ENCODE results near the gene SLC35B4. TPM values are rescaled to one million over a fixed set of nuclear protein-coding genes. Genes with fewer than 3 reads are reported as not detected.

SLC35B4 gene, protein sequence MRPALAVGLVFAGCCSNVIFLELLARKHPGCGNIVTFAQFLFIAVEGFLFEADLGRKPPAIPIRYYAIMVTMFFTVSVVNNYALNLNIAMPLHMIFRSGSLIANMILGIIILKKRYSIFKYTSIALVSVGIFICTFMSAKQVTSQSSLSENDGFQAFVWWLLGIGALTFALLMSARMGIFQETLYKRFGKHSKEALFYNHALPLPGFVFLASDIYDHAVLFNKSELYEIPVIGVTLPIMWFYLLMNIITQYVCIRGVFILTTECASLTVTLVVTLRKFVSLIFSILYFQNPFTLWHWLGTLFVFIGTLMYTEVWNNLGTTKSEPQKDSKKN
- total RNA-seq, result 13.8 TPM

- peak; percentile 99 for DNase-seq
Measured at GRCh38 chr7:134316539-134317344, at the start of gene SLC35B4. Gene SLC35B4, minus strand, starts transcription at chr7:134316930. Its CDS starts 179 bp downstream, at chr7:134316751.

- no peak for DNase-seq
Measured at GRCh38 chr7:134366481-134366880, 49.8 kb upstream of the SLC35B4 start.

DNA sequence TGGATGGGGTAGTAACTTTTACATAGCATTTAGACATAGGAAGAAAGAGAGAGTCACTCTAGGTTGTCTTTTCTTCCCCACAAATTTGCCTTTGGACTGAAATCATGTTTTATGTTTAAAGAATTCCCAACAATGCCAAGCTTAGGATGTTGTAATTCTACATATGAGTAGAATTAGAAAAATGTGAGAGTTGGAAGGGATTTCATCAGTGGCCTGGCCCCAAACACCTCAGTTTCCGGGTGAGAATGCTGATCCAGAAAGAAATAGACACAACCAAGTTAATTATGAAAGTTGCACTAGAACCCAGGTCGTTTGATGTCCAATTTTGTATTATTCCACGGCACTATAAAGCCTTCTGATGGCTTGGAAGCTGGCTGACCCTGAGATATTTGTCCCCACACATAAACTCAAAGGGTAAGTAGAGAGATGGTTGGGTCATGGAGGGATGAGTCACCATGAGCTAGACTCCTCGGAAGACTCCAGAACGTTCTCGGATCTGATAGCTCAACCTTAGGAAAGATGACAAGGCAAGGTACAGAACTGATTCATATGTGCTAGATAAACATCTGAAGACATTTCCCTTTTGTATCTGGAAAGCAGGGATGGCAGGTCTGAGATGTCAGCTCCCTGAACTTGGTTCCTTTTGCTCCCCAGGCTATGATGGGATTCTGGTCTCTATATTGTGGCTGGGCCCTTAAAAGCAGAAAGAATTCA lies 48.8 kb upstream of the SLC35B4 start:
- no peak for DNase-seq

DNA sequence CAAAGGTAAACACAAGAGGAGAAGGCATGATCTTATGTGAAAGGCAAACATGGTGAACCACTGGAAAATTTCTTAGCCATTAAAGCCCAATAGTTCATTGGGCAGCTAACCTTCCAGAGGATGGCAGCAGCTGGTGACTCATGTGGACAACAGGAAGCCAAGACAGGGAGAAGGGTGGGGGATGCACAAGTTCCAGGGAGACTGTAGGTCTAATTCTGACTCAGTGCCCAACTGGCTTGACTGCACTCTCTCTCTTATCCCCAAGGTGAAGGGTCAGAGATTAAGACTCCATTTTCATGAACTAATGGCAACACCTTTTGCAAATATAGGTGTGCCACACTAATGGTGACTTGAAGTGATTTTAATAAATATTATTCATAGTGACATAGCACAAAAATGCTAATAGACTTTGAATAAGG lies 47.9 kb upstream of the SLC35B4 start:
- DNase-seq, result no peak

DNA sequence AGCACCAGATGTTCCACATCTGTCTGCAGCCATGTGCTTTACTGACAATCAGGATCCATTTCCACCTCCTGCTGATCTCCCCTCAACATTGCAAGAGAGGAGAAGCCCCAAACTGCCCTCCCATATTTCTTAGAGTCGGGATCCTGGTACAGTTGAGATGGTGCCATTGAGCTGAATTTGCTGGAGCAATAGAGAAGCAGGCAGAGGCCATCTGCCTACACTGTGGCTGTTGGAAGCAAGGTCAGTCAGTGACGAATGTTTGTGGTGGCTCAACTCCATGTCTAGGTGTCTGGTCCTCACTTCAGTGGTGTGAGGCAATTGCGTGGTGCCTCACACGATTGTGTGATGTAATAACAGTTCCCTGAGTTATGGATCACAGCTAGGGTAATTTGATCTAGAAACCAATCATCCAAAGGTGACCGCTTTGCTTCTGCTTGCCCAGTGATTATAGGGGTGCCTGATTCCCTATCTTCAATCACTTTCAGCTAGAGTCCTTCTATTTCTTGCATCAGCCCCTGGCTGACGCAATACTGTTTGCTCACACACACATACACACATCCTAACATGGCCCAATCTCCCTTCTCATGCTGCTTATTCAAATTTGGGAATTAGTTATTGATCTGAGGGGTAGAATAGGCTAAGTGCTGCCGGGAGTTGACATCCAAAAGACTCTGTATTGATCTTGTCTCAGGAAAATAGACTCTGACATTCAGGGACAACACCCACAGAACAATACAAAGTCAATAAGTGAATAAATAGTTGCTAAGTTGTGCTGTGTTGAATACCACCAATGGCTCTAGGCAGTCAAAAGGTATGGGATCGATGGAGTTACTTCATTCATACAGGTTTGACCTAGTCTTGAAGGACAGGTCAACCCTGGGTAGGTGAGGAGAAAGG lies 46.1 kb upstream of the SLC35B4 start:
- DNase-seq, result no peak

DNA sequence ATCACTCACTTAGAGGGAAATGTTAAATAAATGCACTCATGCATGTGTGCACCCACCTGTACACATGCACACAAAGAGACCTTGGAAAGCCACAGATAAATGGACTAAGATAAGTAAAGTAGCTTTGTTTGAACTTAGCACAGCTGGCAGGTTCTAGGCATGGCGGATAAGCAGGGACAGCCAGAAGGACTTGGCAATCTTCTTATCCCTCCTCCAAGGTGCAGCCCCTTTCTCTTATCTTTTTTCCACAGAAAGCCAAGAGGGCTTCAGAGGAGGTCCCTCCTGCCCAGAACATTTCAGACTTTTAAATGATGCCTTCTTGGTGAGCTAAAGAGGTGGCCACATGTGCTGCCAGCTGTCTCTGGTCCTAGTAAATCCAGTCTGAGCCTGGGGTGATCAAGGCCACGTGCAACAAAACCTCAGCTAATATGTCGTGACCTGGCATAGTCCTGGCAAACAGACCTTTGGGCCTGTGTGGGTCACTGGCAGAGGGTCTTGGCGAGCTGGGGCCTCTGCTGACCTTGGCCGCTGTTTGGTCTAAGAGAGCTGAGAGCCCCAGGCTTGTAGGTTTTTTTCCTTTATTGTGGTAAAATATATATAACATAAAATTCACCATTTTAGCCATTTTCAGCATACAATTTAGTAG lies 43.2 kb upstream of the SLC35B4 start:
- DNase-seq, result no peak

- no peak for DNase-seq
Measured at GRCh38 chr7:134357486-134357885, 40.8 kb upstream of the SLC35B4 start.

GRCh38 chr7:134356421-134356936 lies 39.7 kb upstream of the SLC35B4 start:
- DNase-seq, result peak; percentile 31

DNA sequence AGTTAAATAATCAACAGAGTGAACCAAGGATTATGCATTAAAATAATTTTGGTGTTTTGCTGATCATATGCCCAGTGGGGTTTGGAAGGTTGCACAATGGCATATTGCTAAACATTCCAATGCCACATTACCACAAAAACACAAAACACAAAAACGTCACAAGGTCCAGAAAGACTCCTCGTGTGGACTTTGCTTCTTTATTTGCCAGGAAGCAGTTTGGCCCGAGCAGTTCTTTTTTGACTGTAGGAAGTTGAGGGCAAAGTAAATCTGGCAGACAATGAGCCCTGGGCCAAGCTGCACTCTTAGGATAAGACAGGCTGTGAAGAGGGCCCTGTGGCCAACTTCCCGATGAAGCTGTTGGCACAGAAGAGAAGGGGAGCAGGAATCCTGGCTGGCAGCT lies 39.2 kb upstream of the SLC35B4 start:
- no peak for DNase-seq

DNA sequence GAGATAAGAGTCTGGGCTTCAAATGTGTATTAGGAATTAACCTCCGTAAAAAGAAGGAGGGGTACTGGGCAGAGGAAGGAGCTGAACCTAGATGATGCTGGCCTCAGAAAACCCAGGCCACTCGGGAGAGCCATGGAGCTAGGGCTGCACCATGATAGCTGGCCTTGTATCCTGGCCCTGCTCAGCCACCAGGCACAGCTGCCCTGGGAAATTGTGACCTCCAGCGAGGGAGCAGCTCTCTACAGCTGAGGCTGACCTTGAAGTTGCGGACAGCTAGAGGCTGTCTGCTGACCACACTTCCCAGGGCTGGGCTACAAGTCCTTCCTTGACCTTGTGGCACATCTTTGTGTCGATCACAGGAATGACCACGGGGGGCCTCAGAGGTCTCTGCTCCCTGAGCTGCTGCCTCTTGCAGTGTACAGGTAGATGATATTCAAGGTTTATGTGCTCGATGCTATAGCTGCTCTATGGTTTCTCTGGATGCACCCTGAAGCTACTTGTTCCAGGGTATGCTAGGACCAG lies 38.3 kb upstream of the SLC35B4 start:
- DNase-seq, result no peak

GRCh38 chr7:134353411-134353810 lies 36.7 kb upstream of the SLC35B4 start:
- no peak for DNase-seq

- no peak for DNase-seq
Measured at GRCh38 chr7:134351424-134351823, 34.7 kb upstream of the SLC35B4 start.

GRCh38 chr7:134350709-134351108 lies 34.0 kb upstream of the SLC35B4 start:
- peak; percentile 30 for DNase-seq

DNA sequence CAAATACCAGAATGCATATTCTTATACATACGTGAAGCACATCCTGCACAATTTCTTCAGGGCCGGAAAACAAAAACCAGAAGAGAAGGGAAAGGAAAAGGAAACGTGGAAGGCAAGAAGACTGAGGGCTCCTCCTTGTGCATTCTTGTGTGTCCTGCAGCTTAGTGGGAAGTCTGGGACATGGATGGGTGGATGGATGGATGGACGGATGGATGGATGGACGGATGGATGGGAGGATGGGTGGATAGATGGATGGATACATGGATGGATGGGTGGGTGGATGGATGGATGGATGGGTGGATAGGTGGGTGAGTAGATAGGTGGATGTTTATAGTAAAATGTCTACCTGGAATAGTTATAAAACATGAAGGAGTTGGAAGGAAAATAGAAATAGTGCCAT lies 30.8 kb upstream of the SLC35B4 start:
- no peak for DNase-seq

DNA sequence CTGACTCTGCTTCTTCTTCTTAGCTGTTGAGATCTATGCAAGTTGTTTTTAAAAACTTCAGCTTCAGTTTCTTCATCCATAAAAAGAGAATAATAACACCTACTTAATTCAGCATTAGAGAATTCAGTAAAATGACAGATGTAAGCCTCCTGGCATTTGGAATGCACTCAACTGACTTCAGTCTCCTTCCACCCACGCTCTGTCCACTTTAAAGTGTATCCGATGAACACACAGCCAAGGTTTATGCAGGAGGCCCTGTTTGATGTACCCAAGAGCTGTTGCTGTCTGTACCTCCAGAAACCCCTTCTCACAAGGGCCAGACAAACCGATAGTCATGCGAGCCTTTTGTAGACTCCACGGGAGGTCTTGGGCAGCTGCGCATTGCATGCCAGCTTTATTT lies 27.1 kb upstream of the SLC35B4 start:
- no peak for DNase-seq

GRCh38 chr7:134343136-134343535 lies 26.4 kb upstream of the SLC35B4 start:
- DNase-seq, result no peak

DNA sequence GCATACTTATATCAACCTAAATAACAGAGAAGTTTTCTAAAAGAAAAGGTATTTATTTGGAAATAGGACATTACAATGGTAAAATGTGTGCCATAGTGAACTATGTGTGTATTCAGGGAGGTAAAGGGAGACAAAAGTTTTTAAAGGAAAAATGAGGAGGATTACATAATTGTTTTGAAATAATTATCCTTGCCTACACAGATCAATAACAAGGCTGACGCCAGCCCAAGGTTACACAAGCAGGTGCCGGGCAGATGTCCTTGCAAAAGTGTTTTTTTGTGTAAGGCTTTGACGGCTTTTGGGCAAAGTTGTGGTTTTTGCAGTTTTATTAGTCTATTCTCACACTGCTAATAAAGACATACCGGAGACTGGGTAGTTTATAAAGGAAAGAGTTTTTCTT lies 22.7 kb upstream of the SLC35B4 start:
- DNase-seq, result no peak

GRCh38 chr7:134337980-134338379 lies 21.2 kb upstream of the SLC35B4 start:
- no peak for DNase-seq

GRCh38 chr7:134334408-134334807 lies 17.7 kb upstream of the SLC35B4 start:
- DNase-seq, result no peak

- no peak for DNase-seq
Measured at GRCh38 chr7:134333943-134334342, 17.2 kb upstream of the SLC35B4 start.

DNA sequence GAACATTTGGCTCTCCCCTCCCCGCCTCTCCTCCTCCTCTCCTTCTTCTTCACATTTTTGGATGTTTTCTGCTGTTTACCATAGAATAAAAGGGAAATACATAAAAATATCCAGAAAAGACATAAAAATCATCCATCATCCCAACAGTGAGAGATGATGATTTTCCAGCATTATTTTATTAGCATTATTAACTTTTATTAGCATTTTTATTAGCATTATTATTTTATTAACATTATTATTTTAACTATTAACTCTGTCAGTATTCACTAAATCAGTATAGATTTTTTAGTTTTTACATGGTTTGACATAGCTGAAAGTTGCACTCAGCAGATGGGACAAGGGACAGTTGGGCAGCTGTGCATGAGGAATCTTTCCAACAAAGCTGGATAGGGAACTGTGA lies 16.2 kb upstream of the SLC35B4 start:
- DNase-seq, result no peak
